T1000 (cell line): Measurements from ENCODE around the gene TNIK.
"Not testable (repeated sequence)": the region's sequence is repeated elsewhere in the genome, so short reads cannot be mapped to it uniquely, and the experiment has no call there.

Source experiments
- DNase-seq: peaks from one replicate; lab custom pipeline; 2025; ENCODE audit warnings: mixed read lengths; lab: John Stamatoyannopoulos, UW

The TNIK gene

GRCh38 chr3:171446301-171446700, 13.9 kb downstream of the TNIK start:
- DNase-seq: no peak

GRCh38 chr3:171445620-171446204, 14.5 kb downstream of the TNIK start:
- DNase-seq: no peak

- no peak for DNase-seq
Observed at GRCh38 chr3:171444001-171444690, 16.1 kb downstream of the TNIK start.

DNA sequence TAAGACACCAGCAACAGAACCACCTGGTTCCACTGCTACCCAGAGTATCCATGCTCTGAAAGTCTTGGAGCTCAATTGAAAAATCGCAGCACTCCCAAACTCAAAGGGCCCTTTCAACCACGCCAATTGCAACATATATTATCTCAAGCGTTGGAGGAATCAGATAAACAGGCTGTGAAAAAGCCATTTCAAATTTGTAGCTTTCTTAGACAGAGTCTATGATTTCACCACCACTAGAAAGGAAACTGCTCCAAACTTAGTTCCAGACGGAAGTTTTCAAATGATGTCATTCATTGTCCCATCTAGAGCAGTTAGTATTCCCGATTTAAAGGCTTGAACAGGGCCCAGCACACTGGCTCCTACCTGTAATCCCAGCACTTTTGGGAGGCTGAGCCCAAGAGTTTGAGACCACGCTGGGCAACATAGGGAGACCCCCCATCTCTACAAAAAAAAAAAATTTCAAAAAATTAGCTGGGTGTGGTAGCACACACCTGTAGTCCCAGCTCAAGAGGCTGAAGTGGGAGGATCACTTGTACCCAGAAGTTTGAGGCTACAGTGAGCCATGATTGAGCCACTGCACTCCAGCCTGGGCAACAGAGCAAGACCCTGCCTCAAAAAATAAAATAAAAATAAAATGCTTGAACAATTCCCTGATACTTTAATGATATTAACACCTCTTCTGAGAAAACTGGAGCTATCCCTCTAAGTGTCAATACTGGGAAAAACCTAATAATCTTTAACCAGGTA, 16.8 kb downstream of the TNIK start:
- no peak for DNase-seq

GRCh38 chr3:171442184-171442583, 18.0 kb downstream of the TNIK start:
- no peak for DNase-seq

DNA sequence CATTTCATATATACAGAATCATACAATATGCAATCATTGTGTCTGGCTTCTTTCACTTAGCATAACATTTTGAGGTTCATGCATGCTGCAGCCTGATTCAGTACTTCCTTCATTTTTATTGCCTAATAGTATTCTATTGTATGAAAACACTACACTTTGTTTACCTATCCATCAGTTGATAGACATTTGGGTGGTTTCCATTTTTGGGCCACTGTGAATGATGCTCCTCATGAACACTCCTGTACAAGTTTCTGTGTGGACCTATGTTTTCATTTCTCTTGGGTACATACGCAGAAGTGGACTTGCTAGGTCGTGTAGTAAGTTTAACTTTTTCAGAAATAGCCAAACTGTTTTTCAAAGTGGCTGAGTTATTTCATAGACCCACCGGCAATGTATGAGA, 18.8 kb downstream of the TNIK start:
- no peak for DNase-seq

DNA sequence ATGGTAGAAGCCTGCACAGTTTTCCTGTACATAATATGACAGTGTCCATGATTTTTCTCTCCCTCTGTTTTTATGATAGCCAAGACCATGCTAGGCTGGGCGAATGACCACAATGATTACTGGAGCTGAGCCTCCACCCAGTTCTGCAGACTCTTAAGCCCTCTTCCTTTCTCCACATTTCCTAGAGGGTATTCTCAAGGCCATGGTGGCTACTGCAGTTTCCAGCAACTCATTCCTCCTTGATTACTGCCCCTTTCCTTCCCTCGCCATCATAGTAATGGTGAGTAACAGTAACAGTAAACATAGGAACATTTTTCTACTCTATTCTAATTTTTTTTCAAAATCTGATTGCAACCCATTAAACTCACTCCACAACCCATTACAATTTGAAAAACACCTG, 20.2 kb downstream of the TNIK start:
- no peak for DNase-seq

DNA sequence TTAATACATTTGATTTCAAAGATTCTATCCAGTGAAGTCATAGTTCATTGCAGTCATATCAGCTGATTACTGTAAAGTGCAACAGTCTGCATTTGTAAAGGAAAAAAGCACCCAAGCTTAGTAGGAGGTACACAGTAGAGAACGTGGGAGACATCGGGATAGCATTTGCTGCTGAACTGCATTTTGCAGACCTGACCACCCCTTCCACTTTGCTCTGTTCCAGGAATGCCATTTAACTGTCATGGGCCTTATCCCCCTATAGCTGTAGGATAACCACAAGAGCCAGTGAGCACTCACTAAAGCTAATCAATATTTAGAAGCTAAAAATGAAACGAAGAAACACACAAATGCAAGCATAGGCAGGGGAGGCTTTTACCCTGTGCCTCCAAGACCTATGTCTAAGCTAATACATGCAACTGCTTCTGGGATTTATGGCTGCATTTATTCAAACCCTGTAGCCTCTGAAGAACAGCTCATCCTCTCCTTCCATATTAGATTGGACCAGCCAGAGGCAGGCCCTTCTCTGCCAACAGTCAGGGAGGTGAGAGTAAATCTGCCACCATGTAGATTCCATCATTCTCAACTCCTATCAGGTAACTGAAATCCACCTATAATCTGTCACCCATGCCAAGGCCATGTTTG, 23.0 kb downstream of the TNIK start:
- DNase-seq: no peak

- DNase-seq: no peak
Observed at GRCh38 chr3:171436380-171436779, 23.8 kb downstream of the TNIK start.

DNA sequence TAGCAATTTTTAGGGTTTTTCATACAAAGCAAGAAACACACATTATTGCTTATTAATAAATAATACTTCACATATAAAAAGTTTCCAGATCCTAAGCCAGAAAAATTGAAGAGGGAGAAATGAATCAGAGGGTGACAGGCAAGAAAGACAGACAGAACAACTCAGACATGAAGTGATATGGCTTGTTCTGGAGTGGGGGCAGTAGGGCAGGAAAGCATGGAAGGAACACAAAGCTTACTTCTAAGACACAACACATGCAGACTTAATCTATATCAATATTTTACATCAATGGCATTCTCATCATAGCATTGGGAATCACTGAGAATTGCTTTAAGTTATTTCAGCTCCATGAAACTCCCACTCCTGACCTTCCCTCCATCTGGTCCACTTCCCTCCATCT, 24.4 kb downstream of the TNIK start:
- DNase-seq: no peak

DNA sequence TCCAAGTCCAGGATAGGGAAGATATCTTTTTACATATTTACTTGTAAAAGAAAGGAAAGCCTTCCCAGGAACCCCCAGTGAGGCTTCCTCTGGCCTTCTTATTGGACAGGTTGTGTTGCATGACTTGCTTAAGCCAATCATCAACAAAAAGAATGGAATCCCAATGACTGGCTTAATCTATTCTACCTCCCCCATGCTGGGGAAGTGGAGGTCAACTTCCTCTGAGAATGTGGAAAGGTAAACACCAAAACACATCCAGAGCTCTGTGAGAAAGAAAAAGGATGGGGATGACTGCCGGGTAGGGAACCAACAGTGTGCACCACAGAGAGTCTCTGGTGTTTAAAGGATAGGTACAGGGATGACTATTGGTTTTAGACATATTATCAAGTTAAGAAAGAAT, 25.1 kb downstream of the TNIK start:
- no peak for DNase-seq

GRCh38 chr3:171432548-171432947, 27.7 kb downstream of the TNIK start:
- DNase-seq: no peak

DNA sequence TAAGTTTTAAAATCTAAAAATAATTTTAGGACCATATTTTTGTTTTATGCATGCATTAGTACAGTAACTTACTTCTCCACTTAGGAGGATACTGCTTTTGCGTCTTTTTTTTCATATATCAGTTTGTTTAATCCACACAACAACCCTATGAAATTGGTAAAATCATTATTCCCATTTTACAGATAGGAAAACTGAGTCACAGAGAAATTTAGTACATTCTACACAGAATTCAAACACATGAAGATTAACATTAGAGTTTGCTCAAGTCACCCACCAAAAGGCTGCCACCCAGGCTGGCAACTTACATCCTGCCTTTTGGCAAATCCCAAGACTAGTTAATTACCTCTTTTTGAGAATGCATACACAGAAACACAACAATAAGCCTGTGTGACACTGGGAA, 28.7 kb downstream of the TNIK start:
- DNase-seq: no peak

DNA sequence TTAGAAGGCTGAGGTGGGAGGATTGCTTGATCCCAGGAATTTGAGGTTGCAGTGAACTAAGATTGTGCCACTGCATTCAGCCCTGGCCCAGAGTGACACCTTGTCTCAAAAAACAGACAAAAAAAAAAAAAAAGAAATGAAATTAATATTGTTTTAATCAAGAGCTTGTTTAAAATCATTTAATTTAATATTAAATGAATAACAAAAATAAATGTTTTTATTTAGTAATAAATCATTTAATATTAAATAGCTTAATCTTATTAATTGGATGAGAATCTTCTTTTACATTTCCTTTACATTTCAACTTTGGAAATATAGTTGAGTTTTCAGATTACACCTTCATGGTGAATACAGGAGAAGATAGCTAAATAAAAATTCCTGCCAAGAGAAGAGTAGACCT, 29.7 kb downstream of the TNIK start:
- DNase-seq: no peak

GRCh38 chr3:171429635-171430034, 30.6 kb downstream of the TNIK start:
- no peak for DNase-seq

DNA sequence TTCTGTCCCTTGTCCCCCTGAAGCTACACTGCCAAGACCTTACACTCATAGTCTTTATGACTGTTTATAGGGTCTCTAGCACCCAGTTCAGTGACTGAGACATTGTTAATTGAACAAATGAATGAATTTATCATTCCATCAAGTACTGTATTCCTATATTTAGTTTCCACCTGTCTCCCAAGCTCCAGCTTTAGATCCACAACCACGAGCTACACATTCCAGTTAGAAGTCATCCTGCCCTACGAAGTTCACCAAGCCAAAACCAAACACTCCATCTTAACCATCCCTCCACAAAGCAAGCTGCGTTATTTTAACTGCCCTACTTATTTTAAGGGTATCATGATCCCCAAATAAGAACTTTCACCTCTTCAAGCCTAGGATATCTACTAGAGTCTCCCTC, 31.3 kb downstream of the TNIK start:
- no peak for DNase-seq

DNA sequence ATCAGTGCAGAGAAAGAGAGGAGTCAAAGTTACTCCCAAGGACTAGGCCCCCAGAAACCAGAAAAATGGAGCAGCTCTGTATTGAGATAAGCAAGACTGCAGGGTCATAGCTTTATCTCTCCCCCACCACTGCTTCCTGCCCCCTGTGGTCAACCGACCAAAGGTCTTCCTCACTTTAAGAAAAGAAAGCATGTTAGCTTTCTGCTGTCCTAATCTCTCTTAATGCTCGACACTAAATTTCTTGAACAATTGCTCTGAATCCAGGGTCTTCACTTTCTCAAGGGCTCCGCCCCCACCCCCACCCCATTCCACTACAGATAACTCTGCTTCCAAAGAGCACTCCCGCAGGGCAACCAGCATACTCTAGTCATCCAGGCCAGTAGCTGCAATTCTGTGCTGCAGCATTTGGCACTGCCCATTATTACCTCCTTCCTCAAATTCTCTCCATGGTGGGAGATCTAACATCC, 31.9 kb downstream of the TNIK start:
- no peak for DNase-seq

DNA sequence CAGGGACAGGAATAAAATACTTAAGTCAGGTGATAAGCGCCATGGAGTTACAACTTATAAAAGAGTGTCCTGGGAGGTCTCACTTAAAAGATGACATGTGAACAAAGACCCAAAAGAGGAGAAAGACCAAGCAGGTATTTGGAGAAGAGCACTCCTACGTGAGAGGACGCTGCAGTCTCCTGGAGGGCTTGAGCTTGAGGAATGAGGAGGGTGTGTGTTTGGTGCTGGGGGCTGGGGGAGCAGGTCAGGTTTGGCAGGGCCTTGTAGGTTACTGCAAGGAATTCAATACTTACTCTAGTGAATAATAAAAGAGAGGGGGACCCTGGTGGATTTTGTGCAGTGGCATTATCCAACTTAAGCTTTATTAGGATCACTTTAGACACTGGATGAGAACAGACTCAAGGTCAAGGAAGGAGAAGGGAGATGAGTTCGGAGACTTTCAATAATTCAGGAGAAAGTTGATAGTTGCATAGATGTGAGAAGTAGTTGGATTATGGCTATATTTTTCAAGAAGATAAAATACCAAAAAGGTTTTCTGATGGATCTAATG, 32.4 kb downstream of the TNIK start:
- DNase-seq: no peak

DNA sequence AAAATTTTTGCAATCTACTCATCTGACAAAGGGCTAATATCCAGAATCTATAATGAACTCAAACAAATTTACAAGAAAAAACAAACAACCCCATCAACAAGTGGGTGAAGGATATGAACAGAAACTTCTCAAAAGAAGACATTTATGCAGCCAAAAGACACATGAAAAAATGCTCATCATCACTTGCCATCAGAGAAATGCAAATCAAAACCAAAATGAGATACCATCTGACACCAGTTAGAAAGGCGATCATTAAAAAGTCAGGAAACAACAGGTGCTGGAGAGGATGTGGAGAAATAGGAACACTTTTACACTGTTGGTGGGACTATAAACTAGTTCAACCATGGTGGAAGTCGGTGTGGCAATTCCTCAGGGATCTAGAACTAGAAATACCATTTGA, 36.1 kb downstream of the TNIK start:
- not testable (repeated sequence) for DNase-seq

DNA sequence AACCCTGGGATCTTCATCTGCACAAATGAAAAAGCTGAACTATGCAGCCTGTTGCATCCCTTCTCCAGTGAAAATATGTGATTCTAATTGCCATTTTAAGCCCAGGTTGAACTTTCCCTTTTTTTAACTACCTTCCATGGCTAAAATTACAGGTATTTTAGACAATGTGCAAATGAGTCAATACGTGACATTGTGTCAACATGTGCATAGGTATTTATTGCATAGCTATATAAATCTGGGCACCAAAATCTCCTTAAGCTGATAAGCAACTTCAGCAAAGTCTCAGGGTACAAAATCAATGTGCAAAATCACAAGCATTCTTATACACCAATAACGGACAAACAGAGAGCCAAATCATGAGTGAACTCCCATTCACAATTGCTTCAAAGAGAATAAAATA, 37.4 kb downstream of the TNIK start:
- DNase-seq: not testable (repeated sequence)

DNA sequence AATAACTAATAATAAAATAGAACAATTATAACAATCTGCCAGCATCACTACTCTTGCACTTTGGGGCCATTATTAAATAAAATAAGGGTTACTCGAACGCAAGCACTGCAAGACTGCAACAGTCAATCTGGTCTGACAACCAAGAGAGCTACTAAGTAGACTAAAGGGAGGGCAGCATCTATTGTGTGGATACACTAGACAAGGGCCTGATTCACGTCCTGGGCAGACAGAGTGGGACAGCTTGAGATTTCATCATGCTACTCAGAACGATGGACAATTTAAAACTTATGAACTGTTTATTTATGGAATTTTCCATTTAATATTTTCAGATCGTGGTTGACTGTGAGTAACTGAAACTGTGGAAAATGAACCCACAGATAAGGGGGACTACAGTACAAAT, 39.5 kb downstream of the TNIK start:
- DNase-seq: no peak

- no peak for DNase-seq
Observed at GRCh38 chr3:171419457-171419856, 40.7 kb downstream of the TNIK start.

GRCh38 chr3:171417813-171418212, 42.4 kb downstream of the TNIK start:
- no peak for DNase-seq
